ENCODE data around the gene SEC14L2. TPM values are rescaled to one million over a fixed set of nuclear protein-coding genes. Genes with fewer than 3 reads are reported as not detected.

Gene SEC14L2
- total RNA-seq, 1 experiment from 2014 or later, result 3.9 TPM

- H3K27me3 Mint-ChIP-seq (ENCODE audit: low read depth), result no peaks in the 10 kb centered on the region; the same call in 1 of the 2 replicates
- H3K27ac Mint-ChIP-seq, result no peak within 1 kb of the TSS
- ChIA-PET CTCF (interaction anchor here (0.6 kb wide), 1 partner anchor 14 kb away, joined by 3 read pairs; no protein-coding TSS in a partner anchor), POLR2A (no interaction called here)
- ATAC-seq (no peak), DNase-seq (ENCODE audit: low spot score) (no peak)
- H3K4me3 Mint-ChIP-seq, result no peak within 1 kb of the TSS
- H3K9me3 Mint-ChIP-seq, result no peaks in the 10 kb centered on the region
- peaks cover 5% of the 10 kb centered on the region for H3K4me1 Mint-ChIP-seq
- TF ChIP-seq ZNF263 (CRISPR knock-in tag; IDR thresholded peaks at IDR 0.05; ENCODE audit: low read depth) (no peak), CREM (CRISPR knock-in tag; IDR thresholded peaks at IDR 0.05) (no peak), ZMAT4 (CRISPR knock-in tag; IDR thresholded peaks at IDR 0.05) (no peak), ZNF317 (CRISPR knock-in tag; IDR thresholded peaks at IDR 0.05; ENCODE audit: borderline replicate concordance, low read depth) (no peak), RORB (CRISPR knock-in tag; IDR thresholded peaks at IDR 0.05) (no peak), TEAD1 (CRISPR knock-in tag; IDR thresholded peaks at IDR 0.05) (no peak), RELA (CRISPR knock-in tag; IDR thresholded peaks at IDR 0.05; ENCODE audit: borderline replicate concordance) (no peak), TP53 (CRISPR knock-in tag; IDR thresholded peaks at IDR 0.05) (no peak), ZNF232 (CRISPR knock-in tag; IDR thresholded peaks at IDR 0.05) (no peak), ZNF121 (CRISPR knock-in tag; IDR thresholded peaks at IDR 0.05) (no peak), SP1 (CRISPR knock-in tag; conservative IDR thresholded peaks at IDR 0.05) (no peak), ZNF219 (CRISPR knock-in tag; IDR thresholded peaks at IDR 0.05; ENCODE audit: borderline replicate concordance) (no peak), PRRX2 (CRISPR knock-in tag; IDR thresholded peaks at IDR 0.05) (no peak), SMAD3 (CRISPR knock-in tag; IDR thresholded peaks at IDR 0.05; ENCODE audit: borderline replicate concordance) (no peak)
- TF ChIP-seq, protein P1, sequence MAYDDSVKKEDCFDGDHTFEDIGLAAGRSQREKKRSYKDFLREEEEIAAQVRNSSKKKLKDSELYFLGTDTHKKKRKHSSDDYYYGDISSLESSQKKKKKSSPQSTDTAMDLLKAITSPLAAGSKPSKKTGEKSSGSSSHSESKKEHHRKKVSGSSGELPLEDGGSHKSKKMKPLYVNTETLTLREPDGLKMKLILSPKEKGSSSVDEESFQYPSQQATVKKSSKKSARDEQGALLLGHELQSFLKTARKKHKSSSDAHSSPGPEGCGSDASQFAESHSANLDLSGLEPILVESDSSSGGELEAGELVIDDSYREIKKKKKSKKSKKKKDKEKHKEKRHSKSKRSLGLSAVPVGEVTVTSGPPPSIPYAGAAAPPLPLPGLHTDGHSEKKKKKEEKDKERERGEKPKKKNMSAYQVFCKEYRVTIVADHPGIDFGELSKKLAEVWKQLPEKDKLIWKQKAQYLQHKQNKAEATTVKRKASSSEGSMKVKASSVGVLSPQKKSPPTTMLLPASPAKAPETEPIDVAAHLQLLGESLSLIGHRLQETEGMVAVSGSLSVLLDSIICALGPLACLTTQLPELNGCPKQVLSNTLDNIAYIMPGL (CRISPR knock-in tag; IDR thresholded peaks at IDR 0.05), result no peak
- TF ChIP-seq, protein P2, sequence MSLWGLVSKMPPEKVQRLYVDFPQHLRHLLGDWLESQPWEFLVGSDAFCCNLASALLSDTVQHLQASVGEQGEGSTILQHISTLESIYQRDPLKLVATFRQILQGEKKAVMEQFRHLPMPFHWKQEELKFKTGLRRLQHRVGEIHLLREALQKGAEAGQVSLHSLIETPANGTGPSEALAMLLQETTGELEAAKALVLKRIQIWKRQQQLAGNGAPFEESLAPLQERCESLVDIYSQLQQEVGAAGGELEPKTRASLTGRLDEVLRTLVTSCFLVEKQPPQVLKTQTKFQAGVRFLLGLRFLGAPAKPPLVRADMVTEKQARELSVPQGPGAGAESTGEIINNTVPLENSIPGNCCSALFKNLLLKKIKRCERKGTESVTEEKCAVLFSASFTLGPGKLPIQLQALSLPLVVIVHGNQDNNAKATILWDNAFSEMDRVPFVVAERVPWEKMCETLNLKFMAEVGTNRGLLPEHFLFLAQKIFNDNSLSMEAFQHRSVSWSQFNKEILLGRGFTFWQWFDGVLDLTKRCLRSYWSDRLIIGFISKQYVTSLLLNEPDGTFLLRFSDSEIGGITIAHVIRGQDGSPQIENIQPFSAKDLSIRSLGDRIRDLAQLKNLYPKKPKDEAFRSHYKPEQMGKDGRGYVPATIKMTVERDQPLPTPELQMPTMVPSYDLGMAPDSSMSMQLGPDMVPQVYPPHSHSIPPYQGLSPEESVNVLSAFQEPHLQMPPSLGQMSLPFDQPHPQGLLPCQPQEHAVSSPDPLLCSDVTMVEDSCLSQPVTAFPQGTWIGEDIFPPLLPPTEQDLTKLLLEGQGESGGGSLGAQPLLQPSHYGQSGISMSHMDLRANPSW (CRISPR knock-in tag; conservative IDR thresholded peaks at IDR 0.05; ENCODE audit: low read depth), result no peak
- no peaks in the 10 kb centered on the region for H3K36me3 Mint-ChIP-seq
Observed at GRCh38 chr22:30471616-30472318, 74.9 kb downstream of the SEC14L2 start, which contains the start of gene SEC14L3. Gene SEC14L3 (minus strand): TSS chr22:30472017. CDS start chr22:30471958, 59 bp downstream.

DNA sequence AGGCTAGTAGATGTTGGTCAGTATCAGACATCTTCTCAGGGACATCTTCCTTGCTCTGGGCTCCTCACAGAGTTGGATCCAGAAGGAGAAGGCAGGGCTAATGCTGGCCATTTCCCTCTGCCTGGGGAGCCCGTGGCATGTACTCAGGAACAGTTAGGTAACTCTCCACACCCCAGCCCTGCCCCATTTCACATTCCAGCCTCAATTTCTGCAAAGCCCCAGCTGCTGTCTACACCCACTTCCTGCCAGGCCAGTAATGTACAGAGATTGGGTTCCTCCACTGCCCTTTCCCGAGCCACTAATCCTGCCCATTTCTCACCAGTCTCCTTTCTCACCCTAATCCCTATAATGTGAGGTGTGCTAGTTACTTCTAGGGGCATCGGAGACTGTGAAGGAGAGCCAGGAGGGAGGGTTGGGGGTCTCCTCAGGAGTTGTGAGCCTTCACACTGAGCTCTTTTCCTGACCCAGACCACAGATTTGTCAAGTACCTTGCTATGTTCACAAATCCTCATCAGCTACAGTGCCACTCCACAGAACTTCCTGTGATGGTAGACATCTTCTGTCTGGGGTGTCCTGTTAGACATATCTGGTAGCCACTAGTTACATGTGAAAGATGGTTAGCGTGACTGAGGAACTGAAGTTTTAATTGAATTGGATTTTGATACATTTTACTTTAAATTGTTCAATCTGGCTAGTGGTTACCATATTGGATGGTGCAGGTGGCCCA, 76.3 kb downstream of the SEC14L2 start:
- Mint-ChIP-seq H3K4me3 (no peak overlapping the region), H3K4me1 (peaks cover 5% of the 10 kb centered on the region), H3K27ac (no peak overlapping the region), H3K9me3 (no peaks in the 10 kb centered on the region), H3K27me3 (ENCODE audit: low read depth) (no peaks in the 10 kb centered on the region; the same call in 1 of the 2 replicates), H3K36me3 (no peaks in the 10 kb centered on the region)
- no peak for ATAC-seq
- ChIA-PET CTCF (no interaction called here), POLR2A (no interaction called here)
- no peak for DNase-seq (ENCODE audit: low spot score)
- TF ChIP-seq ATF3 (CRISPR knock-in tag; conservative IDR thresholded peaks at IDR 0.05) (no peak), NR1H2 (CRISPR knock-in tag; IDR thresholded peaks at IDR 0.05) (no peak), ZNF425 (CRISPR knock-in tag; conservative IDR thresholded peaks at IDR 0.05) (no peak), PREB (CRISPR knock-in tag; IDR thresholded peaks at IDR 0.05; ENCODE audit: borderline replicate concordance) (no peak), ZNF317 (CRISPR knock-in tag; IDR thresholded peaks at IDR 0.05; ENCODE audit: borderline replicate concordance, low read depth) (no peak), CBFB (CRISPR knock-in tag; IDR thresholded peaks at IDR 0.05; ENCODE audit: low read depth) (no peak), ZNF423 (CRISPR knock-in tag; IDR thresholded peaks at IDR 0.05) (no peak), PRRX2 (CRISPR knock-in tag; IDR thresholded peaks at IDR 0.05) (no peak), FOXP1 (CRISPR knock-in tag; IDR thresholded peaks at IDR 0.05; ENCODE audit: borderline replicate concordance) (no peak), GTF2I (CRISPR knock-in tag; conservative IDR thresholded peaks at IDR 0.05) (no peak), NFATC4 (CRISPR knock-in tag; IDR thresholded peaks at IDR 0.05) (no peak), SMAD3 (CRISPR knock-in tag; IDR thresholded peaks at IDR 0.05; ENCODE audit: borderline replicate concordance) (no peak)
